GM21529 (cell line): Measurements from ENCODE around the gene CCDC69.
"Not testable (repeated sequence)": the region's sequence is repeated elsewhere in the genome, so short reads cannot be mapped to it uniquely, and the experiment has no call there.

Experiments used
- ATAC-seq: cut with Tn5 transposase; IDR thresholded peaks from one replicate; pipeline ENCODE4 v1.9.1; 2021; ENCODE audit not compliant: unreplicated experiment

The CCDC69 gene

GRCh38 chr5:151222790-151223446 lies 974 bp downstream of the CCDC69 start:
- peak; percentile 73 for ATAC-seq

- no peak for ATAC-seq
Observed at GRCh38 chr5:151222054-151222789, 1.7 kb downstream of the CCDC69 start.

DNA sequence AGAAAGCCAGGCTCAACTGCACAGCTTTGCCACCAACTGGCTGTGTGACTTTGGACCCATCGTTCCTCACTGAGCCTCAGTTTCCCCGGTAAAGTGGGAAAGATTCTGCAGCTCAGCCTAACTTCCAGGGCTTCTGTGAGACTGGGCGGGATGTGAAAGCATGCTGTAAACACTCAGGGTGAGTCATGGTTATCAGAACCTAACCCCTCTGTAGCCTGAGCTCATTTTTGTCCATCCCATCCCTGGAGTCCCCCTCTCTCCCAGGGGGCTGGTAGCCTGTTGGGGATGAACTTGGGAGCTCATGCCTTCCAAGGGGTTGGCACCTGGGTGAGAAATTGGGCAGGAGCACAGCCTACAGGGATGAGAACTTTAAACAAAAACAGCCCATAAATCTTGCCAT lies 2.3 kb downstream of the CCDC69 start:
- no peak for ATAC-seq

DNA sequence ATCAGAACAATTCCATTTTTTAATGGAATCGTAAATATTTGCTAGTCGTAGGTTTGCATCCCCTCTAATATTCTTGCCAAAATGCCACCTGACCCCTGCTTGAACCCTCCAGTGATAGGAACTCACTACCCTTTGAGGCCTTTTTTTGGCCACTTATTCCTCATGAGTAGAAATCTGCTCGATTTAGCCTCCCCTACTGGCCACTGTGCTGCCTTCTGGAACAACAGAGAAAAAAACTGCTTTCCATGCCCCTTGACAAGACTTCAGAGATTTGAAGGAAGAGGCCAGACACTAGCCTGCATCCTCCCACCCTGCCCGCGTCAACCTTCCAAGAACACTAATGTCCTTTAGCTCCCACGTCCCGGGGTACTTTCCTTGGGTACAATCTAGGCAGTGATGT lies 4.1 kb downstream of the CCDC69 start:
- no peak for ATAC-seq

GRCh38 chr5:151219138-151219537 lies 4.8 kb downstream of the CCDC69 start:
- no peak for ATAC-seq

DNA sequence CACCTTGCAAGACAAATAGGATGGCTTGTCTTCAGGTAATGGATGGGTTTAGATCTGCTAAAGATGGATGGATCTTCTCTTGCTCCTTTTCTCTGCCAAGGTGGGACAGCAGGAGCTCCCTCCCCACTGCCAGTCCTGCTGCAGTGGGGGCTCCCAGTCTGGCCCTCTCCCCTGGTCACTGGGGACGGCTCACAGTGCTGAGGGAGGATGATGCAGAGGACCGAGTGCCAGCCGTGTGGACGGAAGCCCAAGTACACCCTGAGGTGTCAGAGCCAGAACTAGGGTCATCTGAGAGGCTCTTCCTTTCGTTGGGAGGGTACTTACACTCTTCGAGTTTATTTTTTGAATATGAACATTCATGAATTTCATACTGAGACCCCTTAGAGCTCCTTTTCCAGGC lies 5.7 kb downstream of the CCDC69 start:
- ATAC-seq, result no peak

- no peak for ATAC-seq
Observed at GRCh38 chr5:151216781-151217180, 7.1 kb downstream of the CCDC69 start.

DNA sequence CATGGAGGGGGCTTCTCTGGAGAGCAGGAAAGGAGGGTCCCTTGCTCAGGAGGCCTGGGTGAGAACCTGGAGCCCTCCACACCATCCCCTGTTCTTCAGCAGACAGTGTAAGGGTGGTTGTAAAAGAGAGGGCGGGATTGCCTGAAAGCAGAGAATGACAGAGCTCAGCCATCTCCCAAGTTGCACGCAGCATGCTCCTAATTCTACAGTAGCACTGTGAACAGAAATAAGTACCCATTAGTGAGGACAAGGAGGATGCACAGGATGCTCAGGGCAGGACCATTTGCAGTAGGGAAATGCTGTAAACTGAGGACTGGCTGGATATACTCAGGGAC lies 8.4 kb downstream of the CCDC69 start:
- no peak for ATAC-seq

DNA sequence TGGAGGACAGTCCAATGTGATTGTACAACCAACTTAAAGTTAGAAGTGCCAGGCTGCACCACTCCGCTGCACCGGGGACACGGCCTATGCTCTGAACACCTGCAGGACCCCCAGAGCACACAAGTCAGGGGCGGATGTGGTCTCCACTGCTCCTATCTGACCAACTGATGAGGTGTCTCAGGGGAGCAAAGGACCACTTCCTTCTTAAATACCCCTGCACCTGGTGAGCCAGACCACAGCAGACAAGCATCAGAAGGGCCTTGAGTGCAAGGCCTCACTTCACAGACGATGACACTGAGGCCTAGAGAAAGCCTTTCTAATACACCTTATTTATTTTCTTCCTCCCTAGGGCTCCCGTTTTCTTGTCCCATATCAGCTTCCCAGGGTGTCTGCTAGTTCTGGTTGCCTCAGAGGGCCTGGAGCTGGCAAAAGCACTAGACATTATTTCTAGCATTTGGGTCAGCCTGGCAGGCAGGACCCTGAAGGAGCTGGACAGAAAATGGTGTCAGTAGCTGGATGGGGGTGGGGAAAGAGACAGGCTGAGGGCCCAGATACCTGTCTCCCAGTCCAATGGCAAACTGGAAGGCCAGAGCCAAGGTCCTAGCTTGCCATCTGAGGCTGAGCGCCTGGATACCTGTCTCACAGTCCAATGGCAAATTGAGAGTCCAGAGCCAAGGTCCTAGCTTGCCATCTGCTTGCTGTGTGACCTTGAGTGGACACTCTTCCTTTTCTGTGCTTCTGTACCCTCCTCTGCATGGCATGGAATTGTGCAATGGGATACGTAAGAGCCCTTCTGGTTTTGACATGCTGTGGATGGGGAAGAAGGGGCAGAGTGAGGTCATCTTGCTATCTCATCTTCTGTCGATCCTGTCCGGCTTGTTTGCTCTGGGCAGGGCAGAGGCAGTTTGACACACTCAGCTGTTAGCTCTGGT lies 9.0 kb downstream of the CCDC69 start:
- peak; percentile 52 for ATAC-seq

DNA sequence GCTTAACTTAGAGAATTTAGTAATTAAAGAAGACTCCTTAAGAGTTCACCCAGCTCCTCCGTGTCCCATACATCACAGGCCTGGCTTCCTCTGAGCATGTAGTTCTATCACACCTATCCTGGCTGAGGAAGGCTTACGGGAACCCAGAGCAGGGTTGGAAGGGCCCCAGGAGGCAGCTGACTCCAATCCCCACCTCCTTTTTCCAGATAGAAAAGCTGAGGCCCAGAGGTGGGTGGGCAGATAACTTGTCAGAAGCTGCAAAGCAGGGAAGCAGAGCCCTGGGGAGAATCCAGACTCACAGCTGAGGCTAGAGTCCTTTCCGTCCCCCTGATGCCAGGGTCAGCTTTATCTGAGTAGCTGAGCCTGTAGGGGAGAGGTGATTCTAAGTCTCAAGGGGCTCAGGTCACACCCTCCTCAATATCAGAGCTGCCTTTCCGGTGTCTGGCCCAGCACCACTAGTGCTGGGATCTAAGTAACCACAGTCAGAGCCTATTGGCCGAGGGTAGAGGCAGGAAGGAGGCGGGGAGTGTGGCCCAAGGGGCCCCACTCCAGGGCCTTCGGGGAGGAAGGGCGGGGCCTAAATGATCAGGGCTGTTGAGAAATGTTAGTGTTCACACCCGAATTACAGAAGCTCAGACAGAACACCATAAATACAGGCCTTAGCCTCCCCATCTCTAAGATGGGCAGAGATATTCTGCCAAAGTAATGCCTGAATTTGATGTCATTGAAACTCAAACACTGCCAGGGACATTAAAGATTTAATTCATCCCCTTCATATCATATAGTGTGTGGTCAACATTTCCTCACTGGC lies 9.9 kb downstream of the CCDC69 start:
- ATAC-seq, result peak; percentile 77

DNA sequence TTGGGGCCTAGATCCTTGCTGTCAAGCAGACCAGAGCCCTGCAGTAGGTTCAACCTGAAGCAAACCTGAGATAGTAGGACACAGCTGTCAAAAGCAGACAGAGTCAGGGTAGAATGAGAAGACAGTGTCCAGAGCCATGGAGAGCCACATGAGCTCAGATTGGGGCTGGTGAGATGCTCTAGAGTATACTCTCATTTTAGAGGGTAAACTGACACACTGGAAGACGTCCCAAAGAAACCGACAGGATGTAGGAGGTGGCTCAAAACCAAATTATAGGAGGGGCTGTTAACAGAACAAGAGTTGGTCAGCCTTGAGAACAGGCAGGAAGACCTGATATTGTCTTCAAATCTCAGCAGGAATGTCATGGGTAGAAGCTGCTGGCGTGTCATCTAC lies 11.5 kb downstream of the CCDC69 start:
- no peak for ATAC-seq

DNA sequence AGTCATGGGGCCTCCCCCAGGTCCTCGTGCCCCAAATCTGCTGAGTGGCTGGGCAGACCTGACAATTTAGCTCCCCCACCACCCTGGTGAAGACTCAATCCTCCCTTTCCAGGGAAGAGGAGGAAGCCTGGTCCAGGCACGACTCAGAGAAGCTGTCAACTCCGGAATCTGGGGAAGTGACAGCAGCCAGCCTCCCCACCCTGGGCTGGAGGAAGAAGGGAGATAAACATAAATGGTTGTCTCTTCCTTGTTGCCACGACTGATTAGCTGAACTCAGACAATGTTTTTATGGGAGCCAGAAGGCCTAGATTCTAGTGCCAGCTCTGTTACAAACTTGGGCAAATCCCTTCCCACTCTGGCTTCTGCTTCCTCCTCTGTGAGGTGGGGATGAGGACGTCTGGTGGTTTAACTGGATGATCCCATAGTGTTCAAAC lies 15.4 kb downstream of the CCDC69 start:
- no peak for ATAC-seq

DNA sequence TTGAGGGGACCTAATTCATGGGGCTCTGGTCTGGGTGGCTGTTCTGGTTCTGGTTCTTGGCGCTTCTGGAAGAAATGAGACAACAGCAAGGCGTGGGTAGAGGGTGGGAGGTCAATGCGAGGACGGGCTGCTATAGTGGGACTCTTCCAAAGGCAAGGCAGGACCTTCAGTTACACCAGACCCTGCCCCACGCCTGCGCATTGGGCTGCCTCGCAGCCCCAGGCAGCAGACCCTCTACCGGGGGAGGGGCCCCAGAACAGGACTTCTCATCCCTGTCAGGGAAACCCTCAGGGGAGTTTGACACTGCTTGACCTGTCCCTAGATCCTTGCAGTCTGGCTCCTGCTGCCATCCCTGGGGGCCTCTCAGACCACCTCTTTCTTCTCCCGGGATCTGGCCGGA lies 18.5 kb downstream of the CCDC69 start:
- ATAC-seq, result no peak

- no peak for ATAC-seq
Observed at GRCh38 chr5:151204051-151204450, 19.8 kb downstream of the CCDC69 start.

- ATAC-seq, result peak; percentile 42
Observed at GRCh38 chr5:151202381-151203139, 21.3 kb downstream of the CCDC69 start.

DNA sequence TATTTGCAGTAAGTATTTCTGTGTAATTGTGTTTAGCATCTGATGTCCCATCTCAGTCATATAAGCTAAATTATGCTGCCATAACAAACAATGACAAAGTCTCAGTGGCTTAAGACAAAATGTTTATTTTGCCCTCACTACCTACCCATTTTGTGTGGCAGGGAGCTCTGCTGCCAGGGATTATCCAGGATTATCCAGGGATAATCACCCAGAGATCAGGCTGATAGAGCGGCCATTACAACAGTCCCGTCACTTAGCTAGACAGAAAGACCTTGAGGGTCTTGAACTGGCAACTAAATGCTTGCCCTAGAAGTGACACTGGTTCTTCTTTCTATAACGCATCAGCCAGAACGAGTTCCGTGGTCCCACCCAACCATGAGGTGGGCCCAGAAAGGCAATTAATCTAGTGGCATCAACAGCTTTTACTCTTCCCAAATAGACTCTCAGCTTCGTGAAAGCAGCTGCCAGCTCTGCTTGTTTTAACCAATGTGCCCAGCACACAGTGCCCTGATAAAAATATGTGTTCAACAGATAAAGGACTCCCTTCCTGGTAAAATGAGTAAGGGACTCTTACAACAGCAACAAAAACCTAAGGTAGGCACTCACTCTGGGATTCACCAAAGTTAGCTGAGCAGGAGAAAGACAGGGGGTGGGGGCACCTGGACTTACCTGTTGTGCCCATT lies 22.8 kb downstream of the CCDC69 start:
- ATAC-seq, result no peak

GRCh38 chr5:151199581-151200185 lies 24.2 kb downstream of the CCDC69 start:
- ATAC-seq, result no peak

DNA sequence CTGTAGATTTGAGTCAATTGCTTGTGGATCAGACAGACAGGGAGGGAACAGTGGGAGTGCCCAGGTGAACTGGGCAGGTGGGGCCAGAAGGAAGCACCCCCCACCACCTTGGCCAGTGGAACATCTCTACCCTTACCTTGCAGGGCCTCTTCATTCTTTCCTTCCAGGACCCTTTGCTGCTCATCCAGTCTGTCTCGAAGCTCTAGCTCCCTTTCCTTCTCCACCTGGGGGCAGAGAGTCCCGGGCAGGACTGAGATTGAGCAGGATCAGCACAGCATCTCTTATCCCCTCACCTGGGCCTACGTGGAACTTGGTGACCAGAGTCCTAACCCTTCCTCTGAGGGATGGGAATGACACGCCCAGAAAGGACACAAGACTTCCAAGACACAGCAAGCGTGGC lies 25.0 kb downstream of the CCDC69 start:
- no peak for ATAC-seq

DNA sequence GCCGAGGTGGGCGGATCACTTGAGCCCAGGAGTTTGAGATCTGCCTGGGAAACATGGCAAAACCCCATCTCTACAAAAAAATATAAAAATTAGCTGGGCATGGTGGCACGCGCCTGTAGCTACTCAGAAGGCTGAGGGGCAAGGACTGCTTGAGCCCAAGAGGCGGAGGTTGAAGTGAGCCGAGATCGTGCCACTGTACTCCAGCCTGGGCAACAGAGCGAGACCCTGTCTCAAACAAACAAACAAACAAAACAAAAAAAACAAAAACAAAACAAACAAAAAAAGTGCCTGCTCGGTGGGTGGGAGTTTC lies 26.6 kb downstream of the CCDC69 start:
- not testable (repeated sequence) for ATAC-seq
